K562 (cell line): ENCODE results near the gene AMBP. TPM values are rescaled to one million over a fixed set of nuclear protein-coding genes. Genes with fewer than 3 reads are reported as not detected.

Source experiments
- ATAC-seq: fragments of 200-7000 bp; cut with Tn5 transposase; 3 replicates; pipeline ENCODE4 v1.9.1; 2020; ENCODE audit warnings: moderate library complexity
- BruUV-seq: library from RNA; stranded (reverse); fragments of 400-500 nt; replicated peaks from 2 replicates; lab custom pipeline; 2021; lab: Mats Ljungman, UMichigan
- CTCF ChIA-PET: fragments of 300-600 bp; formaldehyde crosslinking; extraction: SDS; loops from one replicate; lab custom pipeline; 2021; ENCODE audit warnings: low intra/inter-chr PET ratio; lab: Yijun Ruan, JAX
- POLR2A ChIA-PET: fragments of 300-600, 350-650 bp; sonication (Branson Sonifier 250); formaldehyde crosslinking; extraction: SDS; loops from one replicate; lab custom pipeline; 2021; ENCODE audit warnings: antibody characterized with exemption, inconsistent platforms; lab: Yijun Ruan, JAX
- DNase-seq, 4 experiments: peaks; one replicate each; pipeline versions ENCODE4 v3.0.0 to v3.0.0-alpha.2; 2011 to 2018; ENCODE audit warnings: low spot score in 3 of 4, mixed read lengths in 3 of 4; ENCODE audit errors: extremely low read depth in 1 of 4
- FAIRE-seq: peaks from 2 replicates; lab custom pipeline; 2011; peaks lifted over from hg19 to GRCh38; lab: Jason Lieb, UNC
- H2AFZ ChIP-seq: 2 replicates; pipeline ENCODE4 v1.6.0; 2011; ENCODE audit warnings: low read depth, low read length, control low read depth, inconsistent platforms
- H3K27ac ChIP-seq: fragments of 200-600 bp; 3 replicates; pipeline ENCODE4 v1.8.0; 2011; ENCODE audit warnings: low read depth, mild to moderate bottlenecking, control low read depth, inconsistent platforms, low read length, moderate library complexity, mixed read lengths; ENCODE audit errors: extremely low read depth
- H3K27me3 ChIP-seq, 2 experiments: fragments of 300-600 bp in 1 of 2; 2 replicates in 1 of 2; 3 replicates in 1 of 2; pipeline versions ENCODE4 v1.6.0 to v1.8.0; 2011; ENCODE audit warnings: inconsistent platforms in 2 of 2, low read length in 2 of 2, mild to moderate bottlenecking in 1 of 2, mixed read lengths in 1 of 2, moderate library complexity in 1 of 2; ENCODE audit not compliant: control insufficient read depth in 2 of 2, insufficient read depth in 2 of 2
- H3K36me3 ChIP-seq: fragments of 300-600 bp; 3 replicates; pipeline ENCODE4 v1.8.0; 2011; ENCODE audit warnings: mild to moderate bottlenecking, low read length, inconsistent platforms; ENCODE audit not compliant: control insufficient read depth, insufficient read depth
- H3K4me1 ChIP-seq, 2 experiments: fragments of 200-600 bp in 1 of 2; replicated peaks in 1 of 2; 2 replicates in 1 of 2; 3 replicates in 1 of 2; pipeline versions ENCODE4 v1.5.1 to v1.8.0; 2011; ENCODE audit warnings: inconsistent platforms in 2 of 2, low read length in 2 of 2, mild to moderate bottlenecking in 1 of 2, mixed read lengths in 1 of 2, moderate library complexity in 1 of 2; ENCODE audit not compliant: control insufficient read depth in 2 of 2, insufficient read depth in 2 of 2
- H3K4me2 ChIP-seq: 2 replicates; pipeline ENCODE4 v1.6.1; 2011; ENCODE audit warnings: low read length, control low read depth, inconsistent platforms, mixed read lengths; ENCODE audit not compliant: insufficient read depth
- H3K4me3 ChIP-seq: fragments of 200-600 bp; sonication (generic), shearing (Covaris generic); 2 replicates; pipeline ENCODE4 v1.5.1; 2016; ENCODE audit warnings: control low read depth, inconsistent platforms
- H3K79me2 ChIP-seq: fragments of 200-600 bp; 3 replicates; pipeline ENCODE4 v1.8.0; 2011; ENCODE audit warnings: low read length, inconsistent platforms; ENCODE audit not compliant: control insufficient read depth, insufficient read depth
- H3K9ac ChIP-seq, 2 experiments: 2 replicates each; pipeline versions ENCODE4 v1.6.0 to v1.6.1; 2011; ENCODE audit warnings: low read depth in 2 of 2, low read length in 2 of 2, control low read depth in 1 of 2, inconsistent platforms in 1 of 2, mild to moderate bottlenecking in 1 of 2, mixed read lengths in 1 of 2; ENCODE audit not compliant: insufficient read depth in 1 of 2
- H3K9me1 ChIP-seq: one replicate; pipeline ENCODE4 v1.6.0; 2011; ENCODE audit warnings: inconsistent platforms, mild to moderate bottlenecking, low read length, moderate library complexity; ENCODE audit not compliant: control insufficient read depth, insufficient read depth
- H3K9me3 ChIP-seq: replicated peaks from 2 replicates; pipeline ENCODE4 v1.5.1; 2011; ENCODE audit warnings: low read depth, low read length, inconsistent platforms; ENCODE audit not compliant: control insufficient read depth, insufficient read depth
- H4K20me1 ChIP-seq: replicated peaks from 2 replicates; pipeline ENCODE4 v1.6.1; 2011; ENCODE audit warnings: low read length, inconsistent platforms, mixed read lengths; ENCODE audit not compliant: control insufficient read depth, insufficient read depth
- BRD9 ChIP-seq: fragments of 450-650 bp; IDR thresholded peaks from 2 replicates; pipeline ENCODE4 v1.6.1; 2018; ENCODE audit warnings: low read depth; ENCODE audit not compliant: partially characterized antibody
- FOXK1 ChIP-seq: sonication (generic); formaldehyde crosslinking; IDR thresholded peaks from 2 replicates; pipeline ENCODE4 v1.8.0; 2022; ENCODE audit warnings: missing genetic modification reagents, mild to moderate bottlenecking, borderline replicate concordance
- MCM5 ChIP-seq: fragments of 450-650 bp; IDR thresholded peaks from 2 replicates; pipeline ENCODE4 v1.6.1; 2016; ENCODE audit warnings: low read depth
- RBBP5 ChIP-seq: fragments of 200-600 bp; sonication (generic); IDR thresholded peaks from 2 replicates; pipeline ENCODE4 v1.6.1; 2012; ENCODE audit warnings: borderline replicate concordance, mild to moderate bottlenecking, low read length, control low read depth, inconsistent platforms; ENCODE audit not compliant: insufficient read depth, poor library complexity, severe bottlenecking
- TAF9B ChIP-seq: fragments of 450-650 bp; IDR thresholded peaks from 2 replicates; pipeline ENCODE4 v1.6.1; 2018; ENCODE audit warnings: mild to moderate bottlenecking; ENCODE audit not compliant: partially characterized antibody
- TAL1 ChIP-seq: fragments of 450-650 bp; IDR thresholded peaks from 2 replicates; pipeline ENCODE4 v1.6.1; 2016; ENCODE audit warnings: mild to moderate bottlenecking
- ZC3H4 ChIP-seq: sonication (generic); formaldehyde crosslinking; IDR thresholded peaks from 2 replicates; pipeline ENCODE4 v1.9.0; 2021; ENCODE audit warnings: missing genetic modification reagents, borderline replicate concordance
- WGBS: fragments of 100-300 bp; shearing (Covaris generic); methylation state at CpG from one replicate; pipeline ENCODE4 v1.1.6; 2016; ENCODE audit warnings: low coverage, mixed read lengths; ENCODE audit not compliant: insufficient coverage; ENCODE audit errors: missing lambda C conversion rate; 5-methylcytosine and 5-hydroxymethylcytosine counted together
- in situ Hi-C: fragments of 300-500 bp; cut with MboI; formaldehyde crosslinking; loops from 4 replicates; pipeline ENCODE4 v1.15.0; 2018; ENCODE audit warnings: inconsistent platforms, mixed read lengths
- intact Hi-C: fragments of 100-400 bp; cut with micrococcal nuclease; formaldehyde crosslinking; loops from 2 replicates; pipeline ENCODE4 v1.14.2; 2022
- polyA plus RNA-seq, 8 experiments: library from polyadenylated mRNA; depleted of rRNA in 4 of 8; stranded (reverse) in 5 of 8; unstranded in 3 of 8; fragments of >200 nt; fragmentation: Nextera tagmentation in 2 of 8; fragmentation: Illumina TruSeq in 1 of 8; extraction: Ambion mirVana in 2 of 8; extraction: Trizol in 1 of 8; gene quantifications; 2 replicates each; pipeline versions ENCODE4 v1.2.1 to v1.2.3, GENCODE V29; 2011 to 2014; ENCODE audit warnings: inconsistent platforms in 1 of 8, missing spikeins in 1 of 8
- total RNA-seq, 7 experiments: library from RNA; depleted of rRNA in 6 of 7; stranded (reverse); fragments of >200 nt in 6 of 7; fragmentation: Illumina TruSeq in 2 of 7; extraction: Trizol in 2 of 7; gene quantifications; 2 replicates each; pipeline versions ENCODE4 v1.2.1 to v1.2.3, GENCODE V29; 2011 to 2021; ENCODE audit warnings: low replicate concordance in 1 of 7
- TF ChIP-seq, protein P1 (sequence below): fragments of 250-450 bp; sonication (Bioruptor Pico); IDR thresholded peaks from 2 replicates; pipeline ENCODE4 v1.4.0; 2020; ENCODE audit warnings: mild to moderate bottlenecking, moderate library complexity
- TF ChIP-seq, protein P2 (sequence below): IDR thresholded peaks from 2 replicates; pipeline ENCODE4 v1.6.1; 2012; ENCODE audit warnings: low read depth, low read length, improper control_type of control experiment, borderline replicate concordance
- TF ChIP-seq, protein P3 (sequence below): fragments of 250-450 bp; sonication (Bioruptor Pico); IDR thresholded peaks from 2 replicates; pipeline ENCODE4 v1.5.0; 2022; ENCODE audit warnings: mild to moderate bottlenecking

AMBP gene
- total and polyA plus RNA-seq, 9 of the 15 experiments (the other 6 are each of a cell fraction or from before 2014, with no cell fraction given) = 1.3 TPM; not detected in 8

DNA sequence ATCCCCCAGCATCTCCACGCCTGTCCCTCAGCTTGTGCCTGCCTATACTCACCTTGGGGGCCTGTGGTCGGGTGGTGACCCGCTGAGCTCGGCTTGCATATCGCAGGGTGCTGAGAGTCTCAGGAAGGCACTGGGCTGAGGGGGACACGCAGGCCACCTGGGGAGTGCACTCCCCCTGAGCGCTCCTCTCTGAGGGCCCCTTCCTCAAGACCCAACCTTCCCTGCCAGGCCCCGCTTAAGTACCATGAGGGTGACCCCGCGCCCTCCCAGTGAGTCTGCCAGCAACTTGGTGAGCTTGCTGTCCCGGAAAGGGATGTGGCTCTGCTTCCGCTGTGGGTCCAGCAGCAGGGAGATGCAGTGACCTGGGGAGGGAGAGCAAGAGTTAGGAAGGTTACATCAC, 16.9 kb upstream of the AMBP start:
- no TSS peak for BruUV-seq
- CTCF ChIA-PET = no interaction called here
- Histone ChIP-seq H3K9me1 (no peaks in the 10 kb centered on the region), H3K27ac (no peak overlapping the region), H3K4me2 (no peak overlapping the region), H2AFZ (no peak overlapping the region), H3K4me1 (peaks cover 0 to 12% of the 10 kb centered on the region in 2 experiments; a peak in 2 of 5 replicates), H4K20me1 (no peaks in the 10 kb centered on the region; the same call in 1 of the 2 replicates), H3K4me3 (no peak overlapping the region), H3K79me2 (no peaks in the 10 kb centered on the region), H3K9ac (no peak overlapping the region), H3K36me3 (no peaks in the 10 kb centered on the region), H3K27me3 (peaks cover 0 to 24% of the 10 kb centered on the region in 2 experiments; a peak in 2 of 5 replicates), H3K9me3 (no peaks in the 10 kb centered on the region)
- no peak for ATAC-seq
- DNase-seq = no peak
- POLR2A ChIA-PET = no interaction called here
- FAIRE-seq = no peak
- 4% methylated on average over 11 of the region's 12 CpGs for WGBS
- intact Hi-C loops = no loop called here
- in situ Hi-C loops = no loop called here
- TF ChIP-seq, protein P1, sequence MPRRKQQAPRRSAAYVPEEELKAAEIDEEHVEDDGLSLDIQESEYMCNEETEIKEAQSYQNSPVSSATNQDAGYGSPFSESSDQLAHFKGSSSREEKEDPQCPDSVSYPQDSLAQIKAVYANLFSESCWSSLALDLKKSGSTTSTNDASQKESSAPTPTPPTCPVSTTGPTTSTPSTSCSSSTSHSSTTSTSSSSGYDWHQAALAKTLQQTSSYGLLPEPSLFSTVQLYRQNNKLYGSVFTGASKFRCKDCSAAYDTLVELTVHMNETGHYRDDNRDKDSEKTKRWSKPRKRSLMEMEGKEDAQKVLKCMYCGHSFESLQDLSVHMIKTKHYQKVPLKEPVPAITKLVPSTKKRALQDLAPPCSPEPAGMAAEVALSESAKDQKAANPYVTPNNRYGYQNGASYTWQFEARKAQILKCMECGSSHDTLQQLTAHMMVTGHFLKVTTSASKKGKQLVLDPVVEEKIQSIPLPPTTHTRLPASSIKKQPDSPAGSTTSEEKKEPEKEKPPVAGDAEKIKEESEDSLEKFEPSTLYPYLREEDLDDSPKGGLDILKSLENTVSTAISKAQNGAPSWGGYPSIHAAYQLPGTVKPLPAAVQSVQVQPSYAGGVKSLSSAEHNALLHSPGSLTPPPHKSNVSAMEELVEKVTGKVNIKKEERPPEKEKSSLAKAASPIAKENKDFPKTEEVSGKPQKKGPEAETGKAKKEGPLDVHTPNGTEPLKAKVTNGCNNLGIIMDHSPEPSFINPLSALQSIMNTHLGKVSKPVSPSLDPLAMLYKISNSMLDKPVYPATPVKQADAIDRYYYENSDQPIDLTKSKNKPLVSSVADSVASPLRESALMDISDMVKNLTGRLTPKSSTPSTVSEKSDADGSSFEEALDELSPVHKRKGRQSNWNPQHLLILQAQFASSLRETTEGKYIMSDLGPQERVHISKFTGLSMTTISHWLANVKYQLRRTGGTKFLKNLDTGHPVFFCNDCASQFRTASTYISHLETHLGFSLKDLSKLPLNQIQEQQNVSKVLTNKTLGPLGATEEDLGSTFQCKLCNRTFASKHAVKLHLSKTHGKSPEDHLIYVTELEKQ (CRISPR knock-in tag) = no peak
- TF ChIP-seq FOXK1 (CRISPR knock-in tag) = no peak
- TF ChIP-seq BRD9 = no peak
- TF ChIP-seq RBBP5 = no peak
- TF ChIP-seq, protein P2, sequence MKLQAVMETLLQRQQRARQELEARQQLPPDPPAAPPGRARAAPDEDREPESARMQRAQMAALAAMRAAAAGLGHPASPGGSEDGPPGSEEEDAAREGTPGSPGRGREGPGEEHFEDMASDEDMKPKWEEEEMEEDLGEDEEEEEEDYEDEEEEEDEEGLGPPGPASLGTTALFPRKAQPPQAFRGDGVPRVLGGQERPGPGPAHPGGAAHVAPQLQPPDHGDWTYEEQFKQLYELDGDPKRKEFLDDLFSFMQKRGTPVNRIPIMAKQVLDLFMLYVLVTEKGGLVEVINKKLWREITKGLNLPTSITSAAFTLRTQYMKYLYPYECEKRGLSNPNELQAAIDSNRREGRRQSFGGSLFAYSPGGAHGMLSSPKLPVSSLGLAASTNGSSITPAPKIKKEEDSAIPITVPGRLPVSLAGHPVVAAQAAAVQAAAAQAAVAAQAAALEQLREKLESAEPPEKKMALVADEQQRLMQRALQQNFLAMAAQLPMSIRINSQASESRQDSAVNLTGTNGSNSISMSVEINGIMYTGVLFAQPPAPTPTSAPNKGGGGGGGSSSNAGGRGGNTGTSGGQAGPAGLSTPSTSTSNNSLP = no peak
- TF ChIP-seq ZC3H4 (CRISPR knock-in tag) = no peak
- no peak for TF ChIP-seq TAF9B
- TF ChIP-seq, protein P3, sequence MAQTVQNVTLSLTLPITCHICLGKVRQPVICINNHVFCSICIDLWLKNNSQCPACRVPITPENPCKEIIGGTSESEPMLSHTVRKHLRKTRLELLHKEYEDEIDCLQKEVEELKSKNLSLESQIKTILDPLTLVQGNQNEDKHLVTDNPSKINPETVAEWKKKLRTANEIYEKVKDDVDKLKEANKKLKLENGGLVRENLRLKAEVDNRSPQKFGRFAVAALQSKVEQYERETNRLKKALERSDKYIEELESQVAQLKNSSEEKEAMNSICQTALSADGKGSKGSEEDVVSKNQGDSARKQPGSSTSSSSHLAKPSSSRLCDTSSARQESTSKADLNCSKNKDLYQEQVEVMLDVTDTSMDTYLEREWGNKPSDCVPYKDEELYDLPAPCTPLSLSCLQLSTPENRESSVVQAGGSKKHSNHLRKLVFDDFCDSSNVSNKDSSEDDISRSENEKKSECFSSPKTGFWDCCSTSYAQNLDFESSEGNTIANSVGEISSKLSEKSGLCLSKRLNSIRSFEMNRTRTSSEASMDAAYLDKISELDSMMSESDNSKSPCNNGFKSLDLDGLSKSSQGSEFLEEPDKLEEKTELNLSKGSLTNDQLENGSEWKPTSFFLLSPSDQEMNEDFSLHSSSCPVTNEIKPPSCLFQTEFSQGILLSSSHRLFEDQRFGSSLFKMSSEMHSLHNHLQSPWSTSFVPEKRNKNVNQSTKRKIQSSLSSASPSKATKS (CRISPR knock-in tag) = no peak
- TF ChIP-seq MCM5 = no peak
- no peak for TF ChIP-seq TAL1
